T-helper 9 cell (primary cell): ENCODE results near the gene PSMC5.
A peak's percentile ranks its signal among the peaks of the same experiment; 100 is the strongest.

ENCODE experiments used
- DNase-seq: peaks from one replicate; pipeline ENCODE4 v3.0.0-alpha.2; 2020

Gene PSMC5

DNA sequence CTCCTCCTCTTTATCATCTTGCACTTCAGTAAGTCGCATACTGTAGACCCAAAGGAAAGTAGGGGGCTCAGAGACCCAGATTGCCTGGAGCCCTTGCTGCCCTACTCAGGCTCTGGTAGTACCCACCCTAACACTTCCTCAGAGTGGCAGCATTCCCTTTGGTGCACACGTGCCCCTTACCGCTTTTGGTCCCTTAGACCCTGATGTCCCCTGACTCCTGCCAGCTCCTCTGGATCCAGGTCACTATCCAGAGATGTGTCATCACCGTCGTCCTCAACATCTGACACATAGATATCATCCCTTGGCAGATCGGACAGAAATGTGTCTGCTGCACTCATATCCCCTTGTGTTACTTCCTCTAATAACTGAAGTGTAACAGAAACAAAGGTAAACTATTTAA is 5.4 kb upstream of the PSMC5 start:
- no peak for DNase-seq

DNA sequence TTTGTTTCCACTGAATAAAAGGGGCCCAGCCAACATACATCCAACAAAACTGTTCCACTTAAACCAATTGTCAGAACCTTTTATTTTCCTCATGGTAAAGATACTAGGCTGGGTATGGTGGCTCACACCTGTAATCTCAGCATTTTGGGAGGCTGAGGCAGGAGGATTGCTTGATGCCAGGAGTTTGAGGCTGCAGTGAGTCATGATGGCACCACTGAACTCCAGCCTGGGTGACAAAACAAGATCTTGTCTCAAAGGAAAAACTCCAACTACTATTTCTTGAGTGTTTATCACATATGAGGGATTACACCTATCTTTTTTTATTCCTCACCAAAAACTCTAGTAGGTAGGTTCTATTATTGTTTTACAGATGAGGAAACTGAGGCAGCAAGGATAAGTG is 4.7 kb upstream of the PSMC5 start:
- DNase-seq = no peak

- no peak for DNase-seq
Observed at GRCh38 chr17:63823659-63824331, 3.4 kb upstream of the PSMC5 start.

- no peak for DNase-seq
Observed at GRCh38 chr17:63824362-63824761, 2.9 kb upstream of the PSMC5 start.

DNA sequence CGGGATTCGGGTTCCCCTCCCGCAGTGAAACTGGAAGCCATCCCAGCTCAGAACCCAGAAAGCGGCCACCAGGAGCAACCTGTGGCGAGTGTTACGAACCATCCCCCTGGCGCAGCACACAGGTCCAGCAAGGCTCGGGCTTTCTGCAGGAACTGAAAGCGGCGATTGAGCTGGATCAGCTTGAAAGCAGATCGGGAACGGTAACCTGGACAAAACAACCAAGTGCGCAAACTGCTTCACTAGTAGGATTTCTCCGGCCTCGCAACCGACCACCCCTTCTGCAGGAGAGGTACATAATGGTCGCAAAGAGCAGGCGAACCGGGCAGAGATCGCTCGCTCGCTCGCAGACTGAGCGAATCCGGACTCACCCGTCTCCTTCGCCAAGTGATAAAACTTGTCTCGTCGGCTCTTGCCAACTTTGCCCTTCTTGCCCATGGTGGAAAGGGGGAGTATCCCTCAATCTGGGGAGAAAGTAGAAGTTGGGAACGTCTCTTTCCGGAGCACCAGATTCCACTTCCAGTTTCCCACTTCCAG is 696 bp upstream of the PSMC5 start:
- DNase-seq = no peak

DNA sequence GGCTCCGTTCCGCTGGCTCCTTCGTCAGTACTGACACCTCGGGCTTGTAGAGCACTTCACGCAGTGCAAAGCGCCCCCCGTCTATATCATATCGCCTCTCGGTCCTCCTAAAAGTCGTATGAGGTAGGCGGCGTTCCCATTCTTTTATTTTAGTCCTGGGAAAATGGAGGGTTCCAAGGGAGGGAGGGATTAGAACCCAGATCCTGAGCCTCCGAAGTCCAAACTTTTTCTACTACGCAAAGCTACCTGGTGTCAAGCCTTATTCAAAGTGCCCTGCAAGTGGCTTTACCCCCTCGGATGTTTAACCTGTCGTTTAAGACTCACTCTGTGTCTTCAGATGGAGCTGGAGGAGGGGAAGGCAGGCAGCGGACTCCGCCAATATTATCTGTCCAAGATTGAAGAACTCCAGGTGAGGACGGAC is 580 bp downstream of the PSMC5 start:
- no peak for DNase-seq

- DNase-seq = no peak
Observed at GRCh38 chr17:63828936-63829335, 1.7 kb downstream of the PSMC5 start.

DNA sequence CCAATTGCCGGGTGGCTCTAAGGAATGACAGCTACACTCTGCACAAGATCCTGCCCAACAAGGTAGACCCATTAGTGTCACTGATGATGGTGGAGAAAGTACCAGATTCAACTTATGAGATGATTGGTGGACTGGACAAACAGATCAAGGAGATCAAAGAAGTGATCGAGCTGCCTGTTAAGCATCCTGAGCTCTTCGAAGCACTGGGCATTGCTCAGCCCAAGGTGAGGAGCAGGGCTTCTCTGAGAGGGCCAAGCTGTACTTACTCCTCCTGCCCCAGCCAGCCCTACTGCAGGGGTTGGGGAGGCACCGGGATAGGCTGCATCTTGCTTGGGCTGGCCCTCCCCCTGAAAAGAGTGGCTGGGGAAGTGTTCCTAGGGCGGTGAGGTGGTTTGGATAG is 3.0 kb downstream of the PSMC5 start:
- no peak for DNase-seq

GRCh38 chr17:63830904-63831491 is 3.8 kb downstream of the PSMC5 start:
- DNase-seq = no peak

GRCh38 chr17:63831505-63831904 is 4.3 kb downstream of the PSMC5 start:
- DNase-seq = no peak

- DNase-seq = no peak
Observed at GRCh38 chr17:63832014-63832413, 4.8 kb downstream of the PSMC5 start.

- no peak for DNase-seq
Observed at GRCh38 chr17:63832455-63832854, 5.2 kb downstream of the PSMC5 start.

- DNase-seq = no peak
Observed at GRCh38 chr17:63833026-63833740, 6.0 kb downstream of the PSMC5 start.

DNA sequence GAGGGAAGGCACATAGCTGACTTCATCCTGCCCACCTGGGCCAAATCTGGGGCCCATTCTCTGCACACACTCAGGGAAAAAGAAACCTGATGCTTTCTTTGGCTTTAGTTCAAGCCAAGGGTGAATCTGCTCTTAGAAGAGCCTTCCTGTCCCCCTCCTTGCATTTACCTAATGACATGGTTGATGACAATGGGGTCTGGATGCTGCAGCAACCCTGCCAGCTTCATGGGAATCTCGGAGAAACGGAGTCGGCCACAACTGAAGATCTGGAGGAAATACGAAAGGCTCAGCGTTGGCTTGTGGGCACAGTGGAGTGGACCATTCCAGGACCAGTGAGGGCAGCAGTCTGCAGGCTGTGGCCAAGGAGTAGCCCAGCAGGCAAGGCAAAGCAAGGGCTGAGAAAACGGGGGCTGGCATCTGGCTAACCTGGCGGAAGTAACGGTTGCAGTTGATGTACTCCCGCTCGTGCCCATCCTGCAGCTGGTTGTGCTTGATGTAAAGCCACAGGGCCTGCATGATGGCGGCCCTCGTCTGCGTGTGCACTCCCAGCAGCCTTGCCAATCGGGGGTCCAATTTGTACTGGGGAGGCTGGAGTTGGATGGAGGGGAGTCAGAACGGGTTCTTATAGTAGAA is 6.6 kb downstream of the PSMC5 start:
- no peak for DNase-seq

GRCh38 chr17:63834431-63835166 is 7.4 kb downstream of the PSMC5 start:
- DNase-seq = peak; percentile 40

DNA sequence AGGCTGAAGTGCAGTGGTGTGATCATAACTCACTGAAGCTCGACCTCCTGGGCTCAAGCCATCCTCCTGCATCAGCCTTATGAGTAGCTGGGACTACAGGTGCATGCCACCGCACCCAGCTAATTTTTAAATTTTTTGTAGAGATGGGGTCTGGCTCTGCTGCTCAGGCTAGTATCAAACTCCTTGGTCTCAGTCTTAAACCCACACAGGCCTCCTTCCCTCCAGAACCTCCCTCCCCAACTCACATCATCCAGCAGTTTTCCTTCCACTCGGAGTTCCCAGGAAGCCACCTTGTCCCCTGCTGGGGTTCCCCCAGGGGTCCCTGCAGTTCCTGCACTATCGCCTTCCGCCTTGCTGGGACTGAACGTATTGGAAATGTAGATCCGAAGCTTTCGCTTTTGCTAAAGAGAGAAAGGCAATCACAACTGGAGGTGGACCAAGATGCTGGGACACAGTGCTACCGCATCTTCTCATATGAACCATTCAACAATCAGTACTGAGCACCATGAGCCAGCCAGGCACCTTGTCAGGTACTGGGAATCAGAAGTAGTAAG is 8.0 kb downstream of the PSMC5 start:
- no peak for DNase-seq

- no peak for DNase-seq
Observed at GRCh38 chr17:63836811-63837210, 9.6 kb downstream of the PSMC5 start.

DNA sequence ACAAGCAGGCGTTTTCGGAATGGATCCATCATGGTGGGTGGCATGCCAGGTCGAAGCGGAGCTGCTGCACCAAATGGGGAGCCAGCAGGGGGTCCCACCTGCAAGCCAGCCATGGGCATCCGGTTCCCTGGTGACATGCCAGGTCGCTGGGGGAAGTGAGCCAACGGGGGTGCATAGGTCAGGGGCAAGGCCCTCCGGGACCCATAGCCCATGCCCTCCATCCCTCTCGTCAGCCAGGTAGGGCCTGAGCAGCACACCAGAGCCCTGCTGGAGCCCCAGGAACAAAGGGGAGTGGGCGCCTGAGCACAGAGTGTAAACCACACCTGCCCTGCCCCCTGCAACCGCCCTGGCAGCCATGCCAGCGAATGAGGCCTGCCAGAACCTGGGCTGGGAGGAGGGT is 10.2 kb downstream of the PSMC5 start:
- DNase-seq = no peak

- no peak for DNase-seq
Observed at GRCh38 chr17:63837962-63838600, 10.8 kb downstream of the PSMC5 start.

- DNase-seq = no peak
Observed at GRCh38 chr17:63838631-63839171, 11.5 kb downstream of the PSMC5 start.

- no peak for DNase-seq
Observed at GRCh38 chr17:63840591-63841349, 13.5 kb downstream of the PSMC5 start.
